ENCODE measurements around the gene ASIC5. TPM values are rescaled to one million over a fixed set of nuclear protein-coding genes. Genes with fewer than 3 reads are reported as not detected.

ASIC5 gene
- total and polyA plus RNA-seq, 2 of the 4 experiments (the other 2 are of a cell fraction), result not detected

DNA sequence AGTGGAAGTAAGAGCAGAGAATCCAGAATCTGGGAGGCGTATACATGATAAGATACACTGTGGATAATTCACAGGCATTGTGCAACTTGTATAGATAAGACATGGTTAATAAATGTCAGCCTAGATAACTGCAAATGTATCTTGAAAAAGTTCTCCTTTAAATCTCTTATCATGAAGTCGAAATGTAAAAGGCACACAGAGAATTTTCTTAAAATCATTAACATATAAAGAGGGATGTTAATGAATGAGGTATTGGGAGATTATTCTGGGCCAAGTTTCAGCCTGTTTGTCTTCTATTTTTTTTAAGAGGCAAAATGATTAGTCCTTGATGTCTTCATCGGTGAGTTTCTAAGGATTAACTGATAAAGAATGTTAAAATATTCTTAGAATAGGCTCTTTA is 38.3 kb upstream of the ASIC5 start:
- POLR2A ChIA-PET (ENCODE audit: unreplicated experiment), result no interaction called here
- no CpG with 5 or more reads among the region's 3 CpGs for WGBS, 2 experiments (ENCODE audit: extremely low coverage in 2 of 2, insufficient read length in 1 of 2)
- no peaks in the 10 kb centered on the region for H4K20me1 ChIP-seq (ENCODE audit: insufficient read depth, low read length)

More for the DNA sequence above, 38.3 kb upstream of the ASIC5 start:
- Histone ChIP-seq H2BK20ac (ENCODE audit: low read depth, low read length) (no peak overlapping the region), H2BK15ac (ENCODE audit: low read depth, low read length) (no peak overlapping the region), H3K9ac (ENCODE audit: low read depth, low read length) (no peak overlapping the region), H3K4me1 (ENCODE audit: control insufficient read depth, insufficient read depth, low read length) (peaks cover 2% of the 10 kb centered on the region; the same call in 1 of the 2 replicates), H3K27me3 (ENCODE audit: control insufficient read depth, insufficient read depth, low read length) (peaks cover 2% of the 10 kb centered on the region; the same call in 1 of the 2 replicates), H3K36me3 (ENCODE audit: control insufficient read depth, insufficient read depth, low read length) (no peaks in the 10 kb centered on the region), H3K27ac (ENCODE audit: insufficient read depth, low read length) (no peak overlapping the region), H3K9me1 (ENCODE audit: insufficient read depth, low read length) (no peaks in the 10 kb centered on the region), H3K79me1 (ENCODE audit: low read depth in 1 of 2, low read length in 2 of 2) (no peaks in the 10 kb centered on the region), H2AK5ac (ENCODE audit: low read depth, low read length) (no peak overlapping the region), H2AK9ac (replicated peaks; ENCODE audit: low read depth, low read length, poor library complexity) (no peak overlapping the region), H3K18ac (ENCODE audit: low read depth, low read length) (no peak overlapping the region), H2BK5ac (ENCODE audit: low read depth, low read length, poor library complexity, severe bottlenecking) (no peak overlapping the region), H3K4ac (ENCODE audit: low read depth, low read length) (no peak overlapping the region), H3K4me2 (ENCODE audit: low read depth, low read length) (no peak overlapping the region), H4K91ac (ENCODE audit: insufficient read depth, low read depth, low read length) (no peak overlapping the region), H3K23ac (ENCODE audit: low read depth, low read length) (no peak overlapping the region), H4K5ac (ENCODE audit: low read depth, low read length) (no peak overlapping the region), H2AFZ (replicated peaks; ENCODE audit: low read length, poor library complexity) (no peak overlapping the region), H3K9me3 (ENCODE audit: control insufficient read depth, insufficient read depth, low read length) (no peaks in the 10 kb centered on the region), H2BK120ac (ENCODE audit: low read depth, low read length) (no peak overlapping the region), H4K8ac (ENCODE audit: low read depth in 2 of 2, low read length in 2 of 2) (no peak overlapping the region), H3K56ac (ENCODE audit: extremely low read depth, insufficient read depth, low read length) (no peak overlapping the region), H3K4me3 (ENCODE audit: insufficient read depth, low read depth, low read length) (no peak overlapping the region), H3K14ac (replicated peaks; ENCODE audit: low read depth, low read length) (no peak overlapping the region)
- CTCF ChIA-PET, result no interaction called here
- in situ Hi-C loops (cut with MboI; ENCODE audit: low sequenced_read_pairs), result no loop called here
- no TSS peak for BruUV-seq (replicated peaks)
- no peak for DNase-seq
- intact Hi-C loops (cut with micrococcal nuclease), result no loop called here
- TF ChIP-seq, protein P1, sequence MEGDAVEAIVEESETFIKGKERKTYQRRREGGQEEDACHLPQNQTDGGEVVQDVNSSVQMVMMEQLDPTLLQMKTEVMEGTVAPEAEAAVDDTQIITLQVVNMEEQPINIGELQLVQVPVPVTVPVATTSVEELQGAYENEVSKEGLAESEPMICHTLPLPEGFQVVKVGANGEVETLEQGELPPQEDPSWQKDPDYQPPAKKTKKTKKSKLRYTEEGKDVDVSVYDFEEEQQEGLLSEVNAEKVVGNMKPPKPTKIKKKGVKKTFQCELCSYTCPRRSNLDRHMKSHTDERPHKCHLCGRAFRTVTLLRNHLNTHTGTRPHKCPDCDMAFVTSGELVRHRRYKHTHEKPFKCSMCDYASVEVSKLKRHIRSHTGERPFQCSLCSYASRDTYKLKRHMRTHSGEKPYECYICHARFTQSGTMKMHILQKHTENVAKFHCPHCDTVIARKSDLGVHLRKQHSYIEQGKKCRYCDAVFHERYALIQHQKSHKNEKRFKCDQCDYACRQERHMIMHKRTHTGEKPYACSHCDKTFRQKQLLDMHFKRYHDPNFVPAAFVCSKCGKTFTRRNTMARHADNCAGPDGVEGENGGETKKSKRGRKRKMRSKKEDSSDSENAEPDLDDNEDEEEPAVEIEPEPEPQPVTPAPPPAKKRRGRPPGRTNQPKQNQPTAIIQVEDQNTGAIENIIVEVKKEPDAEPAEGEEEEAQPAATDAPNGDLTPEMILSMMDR (conservative IDR thresholded peaks at IDR 0.05; ENCODE audit: low read depth, low read length), result no peak
- TF ChIP-seq CEBPB (IDR thresholded peaks at IDR 0.05; ENCODE audit: low read depth, low read length), result 0 out of 2 replicates have a peak, but pooled peaks have one; percentile 8
- no peak for ATAC-seq (ENCODE audit: low read depth)
- dilution Hi-C loops (cut with HindIII; ENCODE audit: low sequenced_read_pairs, unreplicated experiment), result no loop called here
